GM10248 (cell line): ENCODE results near the gene TACC2.

ENCODE experiments used
- CTCF ChIA-PET: fragments of 300-600 bp; sonication (Branson Sonifier 250); formaldehyde crosslinking; extraction: SDS; loops from one replicate; lab custom pipeline; 2021; ENCODE audit warnings: antibody characterized with exemption; lab: Yijun Ruan, JAX
- POLR2A ChIA-PET: fragments of 350-650 bp; sonication (Branson Sonifier 250); formaldehyde crosslinking; extraction: SDS; loops from one replicate; lab custom pipeline; 2020; ENCODE audit warnings: antibody characterized with exemption; lab: Yijun Ruan, JAX
- DNase-seq: peaks from one replicate; pipeline ENCODE4 v3.0.0; 2012; ENCODE audit errors: extremely low spot score
- CTCF ChIP-seq: IDR thresholded peaks from 2 replicates; pipeline ENCODE4 v1.5.1; 2012; ENCODE audit warnings: mild to moderate bottlenecking, low read depth; ENCODE audit errors: extremely low read depth, missing control alignments, control extremely low read depth

The TACC2 gene

GRCh38 chr10:122185643-122186042, 196.7 kb downstream of the TACC2 start:
- POLR2A ChIA-PET: no interaction called here
- DNase-seq: no peak
- TF ChIP-seq CTCF: no peak
- CTCF ChIA-PET: interaction anchor here (0.9 kb wide), 1 partner anchor 1237 kb away, joined by 3 read pairs; no protein-coding TSS in a partner anchor

GRCh38 chr10:122186816-122187810, 198.2 kb downstream of the TACC2 start:
- ChIA-PET CTCF (interaction anchor here (0.9 kb wide), 1 partner anchor 1238 kb away, joined by 3 read pairs; no protein-coding TSS in a partner anchor), POLR2A (no interaction called here)
- no peak for DNase-seq
- TF ChIP-seq CTCF: no peak

GRCh38 chr10:122188706-122189105, 199.7 kb downstream of the TACC2 start:
- ChIA-PET CTCF (no interaction called here), POLR2A (no interaction called here)
- no peak for TF ChIP-seq CTCF
- no peak for DNase-seq

- POLR2A ChIA-PET: no interaction called here
- DNase-seq: no peak
- TF ChIP-seq CTCF: no peak
- CTCF ChIA-PET: no interaction called here
Observed at GRCh38 chr10:122189185-122189584, 200.2 kb downstream of the TACC2 start.

GRCh38 chr10:122190176-122190943, 201.4 kb downstream of the TACC2 start:
- no peak for TF ChIP-seq CTCF
- ChIA-PET POLR2A (no interaction called here), CTCF (no interaction called here)
- no peak for DNase-seq

GRCh38 chr10:122191936-122192541, 203.1 kb downstream of the TACC2 start:
- TF ChIP-seq CTCF: no peak
- ChIA-PET POLR2A (no interaction called here), CTCF (interaction anchor here (2.2 kb wide), 1 partner anchor 8 kb away, joined by 7 read pairs; no protein-coding TSS in a partner anchor)
- DNase-seq: no peak
